ENCODE measurements around the gene EIF4G3.

GRCh38 chr1:21160263-21160796 is 16.4 kb downstream of the EIF4G3 start:
- no peak for TF ChIP-seq POLR2A (IDR thresholded peaks at IDR 0.05)
- TF ChIP-seq POLR2AphosphoS5 (IDR thresholded peaks at IDR 0.05; ENCODE audit: insufficient read depth in 1 of 2, low read depth in 1 of 2) = no peak
- TF ChIP-seq CTCF (IDR thresholded peaks at IDR 0.05) = no peak
